ENCODE results near the gene TEX12. TPM values are rescaled to one million over a fixed set of nuclear protein-coding genes. Genes with fewer than 3 reads are reported as not detected.
"Not testable (repeated sequence)": the region's sequence is repeated elsewhere in the genome, so short reads cannot be mapped to it uniquely, and the experiment has no call there.

Gene TEX12
- total RNA-seq, 1 donor from 2014 or later = not detected

DNA sequence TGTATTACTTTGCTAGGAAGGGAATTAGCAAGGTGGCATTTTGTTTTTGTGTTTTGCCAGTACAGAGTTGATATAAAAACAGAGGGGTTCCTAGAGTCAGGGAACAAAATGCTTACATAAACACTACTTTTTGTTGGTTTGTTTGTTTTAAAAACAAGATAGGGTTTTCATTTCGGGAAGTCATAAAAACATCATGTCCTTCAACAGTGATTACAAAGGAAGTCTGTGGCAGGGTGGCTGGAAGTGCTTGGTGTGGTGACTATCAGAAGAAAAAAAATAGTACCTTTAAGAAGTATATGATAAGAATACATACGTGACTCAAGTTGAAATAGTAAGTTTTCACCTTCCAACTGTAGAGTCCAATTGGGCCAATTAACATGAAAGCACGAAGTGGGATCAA is 2.1 kb upstream of the TEX12 start:
- no peak for DNase-seq

DNA sequence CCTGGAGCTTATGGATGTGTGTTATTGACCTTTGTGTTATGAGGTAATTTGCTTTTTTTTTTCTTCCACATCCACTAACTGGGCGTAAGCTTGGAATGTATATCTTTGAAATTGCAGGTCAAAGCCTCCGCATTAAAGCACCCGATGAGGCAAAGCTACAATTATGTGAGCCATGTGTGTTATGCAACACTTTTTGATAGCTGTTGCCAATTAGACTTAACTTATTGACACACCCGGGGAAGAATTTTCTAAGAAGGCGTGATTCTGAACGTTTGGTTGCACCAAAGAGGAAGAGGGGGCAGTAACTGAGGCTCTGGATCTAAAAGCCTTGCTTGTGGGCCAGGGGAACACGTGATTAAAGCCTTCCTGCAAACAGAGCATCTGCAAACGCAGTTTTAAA is 610 bp upstream of the TEX12 start:
- DNase-seq = no peak

DNA sequence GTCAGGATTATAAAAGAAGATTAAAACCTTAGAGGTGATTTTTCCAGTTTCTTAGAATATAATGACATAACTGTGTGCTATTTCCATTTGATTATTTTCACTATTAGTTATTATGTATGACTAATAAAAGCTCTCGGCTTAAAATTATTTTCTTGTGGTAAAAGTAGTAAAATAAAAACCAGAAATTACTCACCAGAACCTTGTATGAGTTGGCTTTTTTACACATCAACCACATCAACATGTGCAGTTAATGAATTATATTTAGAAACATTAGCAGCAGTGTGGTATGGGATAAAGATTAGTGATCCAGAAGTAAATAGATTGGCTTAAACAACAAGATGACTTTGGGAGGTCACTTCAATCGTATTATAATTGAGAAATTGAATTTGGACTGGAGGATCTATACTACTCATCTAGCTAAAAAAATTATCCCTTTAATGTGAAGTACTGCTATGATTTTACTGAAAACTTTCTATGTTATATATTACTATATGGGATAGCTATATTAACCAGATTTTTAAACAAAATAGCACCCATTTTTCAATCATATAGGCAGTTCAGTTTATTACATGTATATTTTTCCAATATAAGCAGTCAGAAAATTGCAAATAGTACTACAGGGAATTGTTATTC is 5.3 kb downstream of the TEX12 start:
- DNase-seq = no peak

DNA sequence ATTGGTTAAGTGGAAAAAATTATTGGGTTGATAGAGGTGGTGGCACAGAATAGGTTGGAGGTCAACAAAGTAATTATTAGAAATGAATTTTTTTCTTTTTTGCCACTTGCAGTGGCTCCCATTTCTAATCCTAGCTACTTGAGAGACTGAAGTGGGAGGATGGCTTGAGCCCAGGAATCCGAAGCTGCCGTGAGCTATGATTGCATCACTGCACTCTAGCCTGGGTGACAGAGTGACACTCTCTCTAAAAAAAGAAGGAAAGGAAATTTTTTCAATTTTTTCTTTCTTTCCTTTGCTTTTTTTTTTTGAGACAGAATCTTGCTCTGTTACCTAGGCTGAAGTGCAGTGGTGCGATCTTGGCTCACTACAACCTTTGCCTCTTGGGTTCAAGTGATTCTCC is 6.0 kb downstream of the TEX12 start:
- DNase-seq = no peak

DNA sequence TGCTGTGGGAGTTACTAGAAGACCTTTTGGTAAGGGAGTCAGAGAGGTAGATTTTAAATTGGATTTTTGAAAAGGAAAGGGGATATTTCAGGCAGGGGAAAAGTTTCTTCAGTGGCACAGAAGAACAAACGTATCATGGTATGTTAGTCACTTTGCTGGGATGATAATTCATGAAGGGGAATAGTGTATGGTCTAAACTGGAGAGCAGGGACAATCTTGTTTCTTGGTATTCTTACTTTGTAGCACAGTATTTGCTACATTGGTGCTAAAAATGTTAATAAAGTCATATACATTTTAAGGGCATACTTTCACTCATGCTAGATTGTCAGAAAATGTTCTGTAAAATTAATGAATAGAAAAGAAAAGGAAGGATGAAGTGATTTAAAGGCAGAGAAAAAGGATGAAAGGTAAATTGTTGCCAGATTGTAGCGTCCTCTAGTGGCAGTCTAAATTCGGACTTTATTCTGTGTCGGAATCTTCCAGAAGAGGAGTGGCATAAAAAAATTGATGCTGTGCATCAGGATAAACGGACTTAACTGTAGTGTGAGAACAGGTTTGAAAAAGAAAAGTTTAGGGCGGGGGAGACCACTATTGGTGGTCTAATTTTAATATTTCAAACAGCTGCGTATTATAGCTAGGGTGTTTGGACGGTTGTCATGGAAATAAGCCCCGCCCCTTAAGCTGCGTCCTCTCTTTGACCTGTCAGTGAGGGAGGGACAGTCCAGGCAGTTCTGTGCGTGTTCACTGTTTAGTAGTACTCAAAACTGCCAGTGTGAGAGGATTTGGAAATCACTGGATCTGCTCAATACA is 7.8 kb downstream of the TEX12 start, which contains the start of gene BCO2:
Gene BCO2, plus strand, starts transcription at position 724 of the 810 bp plus-strand sequence. CDS start 90 bp downstream, outside the sequence.
- peak; percentile 59 for DNase-seq

DNA sequence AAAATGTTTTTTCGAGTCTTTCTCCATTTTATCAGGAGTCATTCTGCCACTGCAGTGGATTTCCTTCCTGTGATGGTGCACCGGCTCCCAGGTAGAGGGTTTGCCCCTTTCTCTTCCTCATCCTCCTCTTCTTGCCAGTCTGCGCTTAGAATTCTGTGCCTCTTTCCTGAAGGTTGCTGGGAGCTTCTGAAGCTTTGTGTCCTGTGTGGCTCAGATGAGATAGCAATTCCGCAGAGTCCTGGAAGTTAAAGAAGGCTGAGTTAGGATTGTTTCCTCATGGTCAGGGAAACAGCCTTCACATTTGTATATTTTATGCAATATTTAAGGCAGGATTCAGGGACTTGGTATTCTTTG is 8.4 kb downstream of the TEX12 start:
- no peak for DNase-seq

DNA sequence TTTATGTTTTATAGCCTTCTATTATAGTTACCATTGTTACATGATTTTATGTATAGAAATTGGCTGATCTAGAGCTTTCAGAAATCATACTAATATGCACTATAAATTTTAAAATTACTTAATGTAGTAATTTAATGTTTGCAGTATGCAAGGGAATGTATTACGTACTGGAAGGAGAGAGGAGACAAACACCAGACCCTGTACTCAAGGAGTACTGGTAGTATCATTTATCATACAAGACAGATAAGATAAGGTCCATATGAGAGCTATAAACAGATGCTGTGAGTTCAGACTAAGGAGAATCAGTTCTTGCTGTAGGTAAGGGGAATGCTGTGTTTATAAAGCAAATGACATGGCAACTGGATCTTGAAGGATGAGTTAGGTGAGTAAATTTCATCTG is 8.9 kb downstream of the TEX12 start:
- DNase-seq = no peak

DNA sequence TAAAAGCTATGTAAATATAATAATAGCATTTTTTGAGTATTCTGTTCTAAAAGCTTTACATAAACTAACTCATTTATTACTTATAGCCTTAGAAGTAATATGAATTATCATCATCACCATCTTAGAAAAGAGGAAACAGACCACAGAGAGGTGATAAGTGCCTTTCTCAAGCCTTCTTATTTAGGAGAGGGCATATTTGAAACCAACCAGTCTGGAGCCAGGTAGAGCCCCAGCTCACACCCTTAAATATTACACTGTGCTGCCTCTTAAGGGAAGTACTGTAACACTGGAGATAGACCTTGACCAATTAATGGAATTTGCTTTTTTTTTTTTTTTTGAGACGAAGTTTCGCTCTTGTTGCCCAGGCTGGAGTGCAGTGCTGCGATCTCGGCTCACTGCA is 10.4 kb downstream of the TEX12 start:
- no peak for DNase-seq

DNA sequence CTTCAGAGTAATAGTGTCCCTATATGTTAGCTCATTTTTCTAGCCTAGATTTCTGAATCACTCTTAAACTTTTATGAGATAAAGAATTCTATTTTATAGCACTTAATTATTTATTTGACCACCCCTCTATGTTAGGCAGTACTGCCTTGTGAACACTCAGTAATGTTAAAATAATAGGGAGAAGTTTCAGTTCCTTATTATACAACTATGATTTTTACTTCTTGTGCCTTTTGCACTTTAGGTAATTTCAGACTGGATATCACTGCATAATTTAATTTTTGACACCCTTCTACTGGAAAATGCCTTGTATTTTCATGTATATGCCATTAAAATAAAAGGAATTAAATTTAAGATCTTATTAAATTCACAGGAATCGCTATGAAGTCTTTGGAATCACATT is 11.3 kb downstream of the TEX12 start:
- DNase-seq = no peak

DNA sequence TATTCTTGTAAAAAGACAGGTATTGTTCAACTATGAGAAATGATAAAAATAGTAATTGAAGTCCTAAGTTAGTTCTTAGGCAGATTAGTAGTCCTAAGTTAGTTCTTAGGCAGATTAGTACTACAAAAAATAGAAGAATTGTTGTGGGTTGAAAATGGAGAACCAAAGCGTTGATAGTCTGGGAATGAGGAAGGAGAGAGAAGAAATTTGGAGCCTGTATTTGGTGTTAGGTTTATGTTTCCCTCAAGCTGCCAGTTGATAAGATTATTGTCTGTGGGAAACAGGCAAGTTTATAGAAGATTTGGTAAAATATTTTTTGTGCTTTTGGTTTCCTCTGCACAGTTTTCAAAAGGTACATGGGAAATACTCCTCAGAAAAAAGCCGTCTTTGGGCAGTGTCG is 11.8 kb downstream of the TEX12 start:
- DNase-seq = no peak

DNA sequence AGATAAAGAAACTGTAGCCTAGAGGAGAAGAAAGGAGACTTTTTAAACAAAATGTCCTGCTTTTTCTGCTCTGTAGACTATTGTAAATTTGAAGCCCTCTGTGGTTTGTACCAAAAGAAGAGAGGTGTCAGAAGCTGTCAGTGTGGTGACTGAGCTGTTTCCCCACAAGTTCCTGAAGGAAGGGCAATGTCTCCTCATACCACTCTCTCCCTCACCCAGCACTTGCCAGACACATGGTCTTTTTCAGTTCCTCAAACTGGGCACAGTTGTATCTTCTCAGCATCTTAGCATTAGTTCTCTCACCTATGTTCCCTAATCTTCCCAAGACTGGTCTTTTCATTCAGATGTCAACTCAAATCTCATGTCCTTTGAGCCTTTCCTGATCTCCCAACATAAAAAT is 12.4 kb downstream of the TEX12 start:
- no peak for DNase-seq

DNA sequence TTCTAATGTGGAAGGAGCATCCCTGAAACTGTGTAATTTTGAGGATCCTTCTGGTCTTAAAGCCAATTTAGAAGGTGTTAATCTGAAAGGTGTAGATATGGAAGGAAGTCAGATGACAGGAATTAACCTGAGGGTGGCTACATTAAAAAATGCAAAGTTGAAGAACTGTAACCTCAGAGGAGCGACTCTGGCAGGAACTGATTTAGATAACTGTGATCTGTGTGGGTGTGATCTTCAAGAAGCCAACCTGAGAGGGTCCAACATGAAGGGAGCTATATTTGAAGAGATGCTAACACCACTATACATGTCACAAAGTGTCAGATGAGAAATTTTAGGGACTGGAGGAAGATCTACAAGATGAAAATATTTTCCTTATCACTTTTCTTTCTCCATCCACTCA is 15.7 kb downstream of the TEX12 start:
- no peak for DNase-seq

DNA sequence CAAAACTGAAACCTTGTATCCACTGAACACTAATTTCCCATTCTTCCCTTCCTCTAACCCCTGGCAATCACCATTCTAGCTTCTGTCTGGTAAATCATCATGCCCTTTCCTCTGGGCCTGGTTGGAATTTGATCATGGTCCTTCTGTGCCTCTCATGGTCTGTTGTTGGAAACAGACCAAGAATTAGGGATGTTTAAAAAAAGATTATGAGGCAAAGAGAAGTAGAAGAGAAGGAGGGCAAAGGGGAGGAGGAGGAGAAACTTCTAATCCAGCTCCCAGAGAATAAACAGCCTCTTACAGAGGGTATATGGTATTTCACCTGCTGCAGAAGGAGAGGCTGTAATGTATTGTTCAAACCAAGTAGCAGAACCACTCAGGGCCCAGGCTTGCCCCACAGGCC is 18.7 kb downstream of the TEX12 start:
- DNase-seq = no peak

DNA sequence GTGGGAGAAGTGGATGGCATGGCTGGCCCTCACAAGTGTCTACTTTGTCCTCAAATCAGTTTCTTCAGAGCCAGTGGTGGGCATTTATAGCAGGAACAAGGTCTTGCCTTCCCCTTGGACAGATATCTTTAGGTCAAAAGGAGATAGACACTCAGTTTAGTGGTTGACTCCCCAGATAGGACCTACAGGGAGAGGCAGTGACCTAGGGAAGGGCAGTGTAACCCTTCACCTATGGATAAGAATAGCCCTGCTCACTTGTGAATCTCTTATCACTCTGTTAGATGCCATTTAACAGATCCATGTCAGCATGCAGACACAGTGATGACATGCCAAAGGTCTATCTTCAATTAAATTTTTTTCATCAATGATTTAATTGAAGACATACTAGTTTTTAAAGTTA is 19.1 kb downstream of the TEX12 start:
- DNase-seq = no peak

DNA sequence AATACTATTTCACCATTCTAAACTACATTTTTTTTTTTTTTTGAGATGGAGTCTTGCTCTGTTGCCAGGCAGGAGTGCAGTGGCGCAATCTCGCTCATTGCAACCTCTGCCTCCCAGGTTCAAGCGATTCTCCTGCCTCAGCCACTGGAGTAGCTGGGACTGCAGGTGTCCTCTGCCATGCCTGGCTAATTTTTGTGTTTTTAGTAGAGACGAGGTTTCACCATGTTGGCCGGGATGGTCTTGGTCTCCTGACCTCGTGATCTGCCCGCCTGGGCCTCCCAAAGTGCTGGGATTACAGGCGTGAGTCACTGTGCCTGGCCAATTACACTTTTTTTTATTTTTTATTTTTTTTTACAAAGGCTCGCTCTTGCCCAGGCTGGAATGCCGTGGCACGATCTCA is 27.9 kb downstream of the TEX12 start:
- not testable (repeated sequence) for DNase-seq

DNA sequence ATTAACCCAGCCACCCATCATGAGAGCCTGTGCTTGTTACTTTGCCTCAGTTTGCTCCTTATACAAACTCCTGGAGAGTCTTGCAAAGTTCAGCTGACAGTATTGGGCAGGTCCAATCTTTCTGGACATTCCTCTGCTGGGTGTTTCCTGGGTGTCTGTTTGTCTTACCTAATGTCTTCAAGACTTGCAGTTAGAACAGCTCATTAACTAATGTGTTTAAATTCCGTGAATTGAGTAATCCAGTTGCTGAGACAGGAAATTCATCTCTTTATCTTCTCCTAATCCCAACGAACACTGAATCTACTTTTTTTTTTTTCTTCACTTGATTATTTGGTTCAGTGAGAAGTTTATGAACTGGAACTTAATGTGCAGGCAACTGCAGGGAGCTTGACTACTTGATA is 28.8 kb downstream of the TEX12 start:
- DNase-seq = no peak

DNA sequence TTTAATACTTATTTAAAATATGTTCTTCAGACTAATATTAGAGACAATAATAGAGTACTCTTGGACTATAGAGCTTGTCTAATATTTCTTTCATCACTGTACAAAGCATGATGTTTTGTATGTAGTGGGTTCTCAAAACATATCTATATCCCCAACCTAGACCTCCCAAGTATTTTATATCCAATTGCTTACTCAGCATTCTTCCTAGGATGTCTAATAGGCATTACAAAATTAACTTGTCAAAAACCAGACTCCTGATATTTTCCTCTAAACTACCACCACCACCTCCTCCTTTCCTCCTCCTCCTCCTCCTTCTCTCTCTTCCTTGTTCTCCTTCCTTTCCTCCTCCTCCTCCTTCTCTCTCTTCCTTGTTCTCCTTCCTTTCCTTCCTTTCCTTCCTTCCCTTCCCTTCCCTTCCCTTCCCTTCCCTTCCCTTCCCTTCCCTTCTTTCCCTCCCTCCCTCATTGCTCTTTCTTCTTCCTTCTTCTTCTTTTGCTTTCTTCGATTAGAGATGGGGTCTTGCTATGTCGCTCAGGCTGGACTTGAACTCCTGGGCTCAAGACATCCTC is 29.4 kb downstream of the TEX12 start:
- DNase-seq = no peak

DNA sequence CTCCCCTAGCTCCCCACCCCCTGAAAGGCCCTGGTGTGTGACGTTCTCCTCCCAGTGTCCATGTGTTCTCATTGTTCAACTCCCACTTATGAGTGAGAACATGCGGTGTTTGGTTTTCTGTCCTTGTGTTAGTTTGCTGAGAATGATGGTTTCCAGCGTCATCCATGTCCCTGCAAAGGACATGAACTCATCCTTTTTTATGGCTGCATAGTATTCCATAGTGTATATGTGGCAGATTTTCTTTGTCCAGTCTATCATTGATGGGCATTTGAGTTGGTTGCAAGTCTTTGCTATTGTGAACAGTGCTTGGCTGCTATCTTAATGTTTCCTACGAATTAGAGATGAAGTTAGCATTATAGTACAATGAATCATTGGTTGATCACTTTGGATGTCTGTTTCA is 31.9 kb downstream of the TEX12 start:
- not testable (repeated sequence) for DNase-seq

DNA sequence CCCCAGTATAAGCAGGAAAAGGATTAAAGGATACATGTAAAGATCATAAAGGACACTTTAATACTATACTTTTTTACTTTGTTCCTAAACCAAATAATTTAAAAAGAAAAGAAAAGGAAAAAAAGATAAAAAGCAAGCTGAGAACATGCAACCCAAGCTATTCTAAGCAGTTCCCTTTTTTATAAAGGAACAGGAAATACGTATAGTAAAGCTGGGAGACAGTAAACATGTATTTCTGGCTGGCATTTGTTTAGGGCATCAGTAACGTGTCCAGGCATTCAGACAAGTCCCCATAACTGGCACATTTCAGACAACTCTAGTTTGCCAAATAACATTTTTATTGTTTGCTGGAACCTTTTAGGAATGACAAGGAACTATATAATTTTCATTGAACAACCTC is 33.1 kb downstream of the TEX12 start:
- DNase-seq = no peak

DNA sequence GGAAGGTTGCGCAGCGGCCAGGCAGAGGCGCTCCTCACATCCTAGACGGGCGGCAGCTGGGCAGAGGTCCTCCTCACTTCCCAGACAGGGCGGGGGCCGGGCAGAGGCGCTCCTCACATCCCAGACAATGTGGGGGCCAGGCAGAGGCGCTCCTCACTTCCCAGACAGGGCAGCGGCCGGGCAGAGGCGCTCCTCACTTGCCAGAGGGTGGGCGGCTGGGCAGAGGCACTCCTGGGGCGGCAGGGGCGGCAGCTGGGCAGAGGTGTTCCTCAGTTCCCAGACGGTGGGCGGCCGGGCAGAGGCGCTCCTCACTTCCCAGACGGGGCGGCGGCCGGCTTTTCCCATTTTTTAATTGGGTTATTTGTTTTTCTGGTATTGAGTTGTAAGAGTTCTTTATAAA is 38.9 kb downstream of the TEX12 start:
- DNase-seq = no peak

DNA sequence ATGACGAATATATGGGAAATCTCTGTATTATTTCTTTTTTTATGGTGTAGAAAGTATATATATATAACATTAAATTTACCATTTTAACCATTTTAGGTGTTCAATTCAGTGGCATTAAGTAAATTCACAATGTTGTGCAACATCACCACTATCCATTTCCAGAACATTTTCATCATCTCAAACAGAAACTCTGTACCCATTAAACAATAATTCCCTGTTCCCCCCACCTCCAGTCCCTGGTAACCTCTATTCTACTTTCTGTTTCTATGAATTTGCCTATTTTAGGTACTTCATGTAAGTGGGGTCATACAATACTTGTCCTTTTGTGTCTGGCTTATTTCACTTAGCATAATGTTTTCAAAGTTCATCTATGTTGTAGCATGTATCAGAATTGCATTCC is 43.7 kb downstream of the TEX12 start:
- DNase-seq = no peak

DNA sequence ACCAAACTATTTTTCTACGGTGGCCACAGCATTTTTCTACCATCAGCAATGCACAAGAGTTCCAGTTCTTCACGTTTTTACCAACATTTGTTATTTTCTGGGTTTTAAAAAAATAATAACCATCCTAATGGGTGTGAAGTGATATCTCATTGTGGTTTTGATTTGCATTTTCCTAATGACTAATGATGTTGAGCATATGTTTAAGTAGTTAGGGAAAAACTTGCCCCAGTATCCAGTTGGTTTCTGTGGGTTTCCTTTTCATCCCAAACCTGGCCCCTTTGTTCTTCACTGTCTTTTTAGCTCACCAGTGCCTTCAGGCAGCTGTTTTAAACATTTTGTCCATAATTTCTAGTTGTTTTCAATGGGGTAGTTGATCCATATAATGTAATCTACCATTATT is 44.4 kb downstream of the TEX12 start:
- DNase-seq = no peak

DNA sequence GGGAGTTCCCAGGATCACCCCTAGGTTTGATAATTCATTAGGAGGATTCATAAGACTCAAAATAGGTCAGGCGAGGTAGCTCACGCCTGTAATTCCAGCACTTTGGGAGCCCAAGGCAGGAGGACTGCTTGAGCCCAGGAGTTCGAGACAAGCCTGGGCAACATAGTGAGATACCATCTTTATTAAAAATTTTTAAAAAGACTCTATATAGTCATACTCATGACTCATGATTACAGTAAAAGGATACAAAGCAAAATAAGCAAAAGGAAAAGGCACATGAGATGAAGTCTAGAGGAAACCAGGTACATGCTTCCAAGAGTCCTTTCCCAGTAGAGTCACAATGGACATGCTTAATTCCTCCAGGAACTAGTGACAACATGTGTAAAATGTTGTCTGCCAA is 45.1 kb downstream of the TEX12 start:
- no peak for DNase-seq

DNA sequence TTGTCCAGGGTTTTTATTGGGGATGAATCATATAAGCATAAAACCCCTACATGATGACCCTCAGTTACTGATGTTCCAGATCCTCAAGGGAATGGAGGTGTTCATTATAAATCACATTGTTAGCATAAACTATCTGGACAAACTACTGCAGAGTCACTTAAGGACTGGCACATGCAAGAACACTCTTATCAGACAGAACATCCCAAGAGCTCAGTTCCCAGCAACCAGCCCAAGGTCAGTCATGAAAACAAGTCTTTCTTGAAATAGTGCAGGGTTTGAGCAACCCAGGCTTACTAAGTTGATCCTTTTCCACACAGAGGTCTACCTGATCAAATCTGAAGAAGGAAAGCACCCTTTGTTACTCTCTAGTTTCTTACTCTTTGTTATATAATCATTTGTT is 45.5 kb downstream of the TEX12 start:
- no peak for DNase-seq
